ENCODE measurements around the gene ANKRD24.

The ANKRD24 gene

DNA sequence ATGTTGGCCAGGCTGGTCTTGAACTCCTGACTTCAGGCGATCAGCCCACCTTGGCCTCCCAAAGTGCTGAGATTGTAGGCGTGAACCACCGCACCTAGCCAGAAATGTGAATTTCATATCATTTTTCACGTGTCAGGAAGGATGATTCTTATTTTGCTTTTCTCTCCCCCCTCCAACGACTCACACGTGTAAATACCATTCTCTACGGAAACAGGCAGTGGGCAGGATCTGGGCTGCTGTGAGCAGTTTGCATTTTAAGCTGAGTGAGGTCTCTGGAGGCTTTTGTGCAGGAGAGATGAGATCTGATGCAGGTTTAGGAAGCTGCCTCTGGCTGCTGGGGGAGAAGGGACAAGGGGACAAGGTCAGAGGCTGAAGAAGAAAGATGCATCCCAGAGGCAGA, 11.9 kb downstream of the ANKRD24 start:
- H3K27ac ChIP-seq (ENCODE audit: low read length) = no peak overlapping the region
- no peak overlapping the region for H2AFZ ChIP-seq (ENCODE audit: low read depth, low read length)
- H3K79me2 ChIP-seq (ENCODE audit: insufficient read depth, low read length) = no peaks in the 10 kb centered on the region
- TF ChIP-seq, protein P1, sequence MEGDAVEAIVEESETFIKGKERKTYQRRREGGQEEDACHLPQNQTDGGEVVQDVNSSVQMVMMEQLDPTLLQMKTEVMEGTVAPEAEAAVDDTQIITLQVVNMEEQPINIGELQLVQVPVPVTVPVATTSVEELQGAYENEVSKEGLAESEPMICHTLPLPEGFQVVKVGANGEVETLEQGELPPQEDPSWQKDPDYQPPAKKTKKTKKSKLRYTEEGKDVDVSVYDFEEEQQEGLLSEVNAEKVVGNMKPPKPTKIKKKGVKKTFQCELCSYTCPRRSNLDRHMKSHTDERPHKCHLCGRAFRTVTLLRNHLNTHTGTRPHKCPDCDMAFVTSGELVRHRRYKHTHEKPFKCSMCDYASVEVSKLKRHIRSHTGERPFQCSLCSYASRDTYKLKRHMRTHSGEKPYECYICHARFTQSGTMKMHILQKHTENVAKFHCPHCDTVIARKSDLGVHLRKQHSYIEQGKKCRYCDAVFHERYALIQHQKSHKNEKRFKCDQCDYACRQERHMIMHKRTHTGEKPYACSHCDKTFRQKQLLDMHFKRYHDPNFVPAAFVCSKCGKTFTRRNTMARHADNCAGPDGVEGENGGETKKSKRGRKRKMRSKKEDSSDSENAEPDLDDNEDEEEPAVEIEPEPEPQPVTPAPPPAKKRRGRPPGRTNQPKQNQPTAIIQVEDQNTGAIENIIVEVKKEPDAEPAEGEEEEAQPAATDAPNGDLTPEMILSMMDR (IDR thresholded peaks at IDR 0.05; ENCODE audit: borderline replicate concordance, extremely low read depth, low read length, poor library complexity, severe bottlenecking) = no peak
- no peak for TF ChIP-seq EZH2 (IDR thresholded peaks at IDR 0.05; ENCODE audit: borderline replicate concordance, low read depth, low read length, severe bottlenecking)
- H3K36me3 ChIP-seq (ENCODE audit: insufficient read depth, low read length) = no peaks in the 10 kb centered on the region
- no peaks in the 10 kb centered on the region for H4K20me1 ChIP-seq (ENCODE audit: insufficient read depth, low read length)
- no peak for ATAC-seq (ENCODE audit: insufficient read depth, low read depth)
- H3K4me3 ChIP-seq (ENCODE audit: low read depth in 1 of 2, low read length in 2 of 2) = no peak overlapping the region
- H3K9me3 ChIP-seq (ENCODE audit: insufficient read depth, low read length, severe bottlenecking) = no peaks in the 10 kb centered on the region
- DNase-seq = no peak
- H3K27me3 ChIP-seq (ENCODE audit: insufficient read depth, low read length, poor library complexity) = no peaks in the 10 kb centered on the region
- no peaks in the 10 kb centered on the region for H3K4me1 ChIP-seq (ENCODE audit: insufficient read depth, low read length)
- no peak overlapping the region for H3K9ac ChIP-seq (ENCODE audit: low read depth, low read length)
- no peak overlapping the region for H3K4me2 ChIP-seq (ENCODE audit: insufficient read depth, low read length)

DNA sequence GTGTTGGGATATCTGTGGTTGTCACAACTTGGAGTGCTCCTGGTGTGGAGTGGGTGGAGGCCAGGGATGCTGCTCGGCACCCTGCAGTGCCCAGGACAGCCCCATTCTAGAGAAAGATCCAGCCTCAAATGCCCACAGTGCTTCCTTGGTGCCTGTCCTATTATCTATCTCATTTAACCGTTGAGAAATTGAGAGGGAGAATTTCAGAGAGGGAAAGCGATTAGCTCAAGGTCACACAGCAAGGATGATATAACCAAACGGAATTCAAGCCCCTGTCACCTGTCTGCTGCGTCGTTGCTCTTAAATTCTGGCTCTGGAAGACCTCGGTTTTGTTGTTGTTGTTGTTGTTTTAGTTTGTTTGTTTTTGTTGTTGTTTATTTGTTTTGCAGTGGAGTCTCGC, 13.5 kb downstream of the ANKRD24 start:
- no peaks in the 10 kb centered on the region for H3K4me1 ChIP-seq (ENCODE audit: insufficient read depth, low read length)
- no peaks in the 10 kb centered on the region for H3K36me3 ChIP-seq (ENCODE audit: insufficient read depth, low read length)
- H3K27me3 ChIP-seq (ENCODE audit: insufficient read depth, low read length, poor library complexity) = no peaks in the 10 kb centered on the region
- H3K9ac ChIP-seq (ENCODE audit: low read depth, low read length) = no peak overlapping the region
- no peaks in the 10 kb centered on the region for H3K9me3 ChIP-seq (ENCODE audit: insufficient read depth, low read length, severe bottlenecking)
- no peak overlapping the region for H3K4me2 ChIP-seq (ENCODE audit: insufficient read depth, low read length)
- H2AFZ ChIP-seq (ENCODE audit: low read depth, low read length) = no peak overlapping the region
- ATAC-seq (ENCODE audit: insufficient read depth, low read depth) (no peak), DNase-seq (no peak)
- no peak overlapping the region for H3K4me3 ChIP-seq (ENCODE audit: low read depth in 1 of 2, low read length in 2 of 2)
- H3K79me2 ChIP-seq (ENCODE audit: insufficient read depth, low read length) = no peaks in the 10 kb centered on the region
- no peaks in the 10 kb centered on the region for H4K20me1 ChIP-seq (ENCODE audit: insufficient read depth, low read length)
- no peak overlapping the region for H3K27ac ChIP-seq (ENCODE audit: low read length)
- TF ChIP-seq EZH2 (IDR thresholded peaks at IDR 0.05; ENCODE audit: borderline replicate concordance, low read depth, low read length, severe bottlenecking) = no peak
- TF ChIP-seq, protein P1 (IDR thresholded peaks at IDR 0.05; ENCODE audit: borderline replicate concordance, extremely low read depth, low read length, poor library complexity, severe bottlenecking) = no peak

- Histone ChIP-seq H4K20me1 (ENCODE audit: insufficient read depth, low read length) (no peaks in the 10 kb centered on the region), H2AFZ (ENCODE audit: low read depth, low read length) (no peak overlapping the region), H3K79me2 (ENCODE audit: insufficient read depth, low read length) (no peaks in the 10 kb centered on the region), H3K9ac (ENCODE audit: low read depth, low read length) (no peak overlapping the region), H3K27ac (ENCODE audit: low read length) (no peak overlapping the region), H3K9me3 (ENCODE audit: insufficient read depth, low read length, severe bottlenecking) (no peaks in the 10 kb centered on the region), H3K36me3 (ENCODE audit: insufficient read depth, low read length) (no peaks in the 10 kb centered on the region), H3K4me2 (ENCODE audit: insufficient read depth, low read length) (no peak overlapping the region), H3K4me3 (ENCODE audit: low read depth in 1 of 2, low read length in 2 of 2) (no peak overlapping the region), H3K4me1 (ENCODE audit: insufficient read depth, low read length) (no peaks in the 10 kb centered on the region), H3K27me3 (ENCODE audit: insufficient read depth, low read length, poor library complexity) (no peaks in the 10 kb centered on the region)
- ATAC-seq (ENCODE audit: insufficient read depth, low read depth) (no peak), DNase-seq (no peak)
- TF ChIP-seq, protein P1 (IDR thresholded peaks at IDR 0.05; ENCODE audit: borderline replicate concordance, extremely low read depth, low read length, poor library complexity, severe bottlenecking) = no peak
- no peak for TF ChIP-seq EZH2 (IDR thresholded peaks at IDR 0.05; ENCODE audit: borderline replicate concordance, low read depth, low read length, severe bottlenecking)
Measured at GRCh38 chr19:4196587-4197148, 14.2 kb downstream of the ANKRD24 start.

- H3K4me3 ChIP-seq (ENCODE audit: low read depth in 1 of 2, low read length in 2 of 2) = no peak overlapping the region
- H2AFZ ChIP-seq (ENCODE audit: low read depth, low read length) = no peak overlapping the region
- H3K4me2 ChIP-seq (ENCODE audit: insufficient read depth, low read length) = no peak overlapping the region
- H3K9me3 ChIP-seq (ENCODE audit: insufficient read depth, low read length, severe bottlenecking) = no peaks in the 10 kb centered on the region
- no peaks in the 10 kb centered on the region for H3K79me2 ChIP-seq (ENCODE audit: insufficient read depth, low read length)
- TF ChIP-seq, protein P1 (IDR thresholded peaks at IDR 0.05; ENCODE audit: borderline replicate concordance, extremely low read depth, low read length, poor library complexity, severe bottlenecking) = no peak
- no peak for ATAC-seq (ENCODE audit: insufficient read depth, low read depth)
- no peaks in the 10 kb centered on the region for H3K36me3 ChIP-seq (ENCODE audit: insufficient read depth, low read length)
- H4K20me1 ChIP-seq (ENCODE audit: insufficient read depth, low read length) = no peaks in the 10 kb centered on the region
- no peak overlapping the region for H3K27ac ChIP-seq (ENCODE audit: low read length)
- no peaks in the 10 kb centered on the region for H3K4me1 ChIP-seq (ENCODE audit: insufficient read depth, low read length)
- DNase-seq = no peak
- H3K9ac ChIP-seq (ENCODE audit: low read depth, low read length) = no peak overlapping the region
- no peaks in the 10 kb centered on the region for H3K27me3 ChIP-seq (ENCODE audit: insufficient read depth, low read length, poor library complexity)
Measured at GRCh38 chr19:4197228-4197624, 14.7 kb downstream of the ANKRD24 start.
